CD14-positive monocyte (primary cell): ENCODE results near the gene PRRT4. TPM values are rescaled to one million over a fixed set of nuclear protein-coding genes. Genes with fewer than 3 reads are reported as not detected.

Experiments used
- DNase-seq, 3 donors: peaks; one replicate each; pipeline ENCODE4 v3.0.0-alpha.2; 2011 to 2022
- H2AFZ ChIP-seq: 2 replicates; pipeline ENCODE4 v1.6.0; 2012; ENCODE audit warnings: mild to moderate bottlenecking, low read depth, low read length, inconsistent platforms; ENCODE audit not compliant: insufficient read depth, poor library complexity, severe bottlenecking
- H3K27ac ChIP-seq, 2 donors: 1 replicate in 1 of 2; 2 replicates in 1 of 2; pipeline ENCODE4 v1.5.1; 2012 to 2013; ENCODE audit warnings: low read length in 2 of 2, control low read depth in 1 of 2, inconsistent platforms in 1 of 2, low read depth in 1 of 2, mild to moderate bottlenecking in 1 of 2
- H3K27me3 ChIP-seq, 2 donors: one replicate each; pipeline versions ENCODE4 v1.6.0 to v1.6.1; 2011 to 2013; ENCODE audit warnings: low read length in 2 of 2; ENCODE audit not compliant: control insufficient read depth in 2 of 2, insufficient read depth in 2 of 2
- H3K36me3 ChIP-seq, 2 donors: replicated peaks in 1 of 2; 1 replicate in 1 of 2; 2 replicates in 1 of 2; pipeline versions ENCODE4 v1.5.1 to v1.6.1; 2012 to 2013; ENCODE audit warnings: low read length in 2 of 2, control low read depth in 1 of 2, inconsistent platforms in 1 of 2, mild to moderate bottlenecking in 1 of 2; ENCODE audit not compliant: insufficient read depth in 2 of 2, control insufficient read depth in 1 of 2
- H3K4me1 ChIP-seq, 2 donors: 1 replicate in 1 of 2; 2 replicates in 1 of 2; pipeline versions ENCODE4 v1.5.1 to v1.6.1; 2012 to 2013; ENCODE audit warnings: low read length in 2 of 2, control low read depth in 1 of 2, inconsistent platforms in 1 of 2, mild to moderate bottlenecking in 1 of 2, moderate library complexity in 1 of 2; ENCODE audit not compliant: insufficient read depth in 2 of 2, control insufficient read depth in 1 of 2
- H3K4me2 ChIP-seq: replicated peaks from 2 replicates; pipeline ENCODE3; 2012; ENCODE audit warnings: low read length, moderate library complexity, mild to moderate bottlenecking; ENCODE audit not compliant: poor library complexity, severe bottlenecking; ENCODE audit errors: extremely low read depth
- H3K4me3 ChIP-seq, 3 experiments: fragments of 200-600 bp in 1 of 3; sonication (generic) in 1 of 3; replicated peaks in 1 of 3; 1 replicate in 2 of 3; 2 replicates in 1 of 3; pipeline ENCODE4 v1.5.1; 2011 to 2013; ENCODE audit warnings: low read length in 3 of 3, mild to moderate bottlenecking in 3 of 3, control low read depth in 2 of 3, low read depth in 2 of 3, inconsistent platforms in 1 of 3, moderate library complexity in 1 of 3
- H3K79me2 ChIP-seq: 2 replicates; pipeline ENCODE4 v1.6.0; 2012; ENCODE audit warnings: mild to moderate bottlenecking, control low read depth, inconsistent platforms, low read length, moderate library complexity; ENCODE audit not compliant: insufficient read depth
- H3K9ac ChIP-seq: 2 replicates; pipeline ENCODE4 v1.6.0; 2017; ENCODE audit warnings: low read length, mild to moderate bottlenecking; ENCODE audit not compliant: insufficient read depth, poor library complexity, severe bottlenecking
- H3K9me3 ChIP-seq, 2 donors: replicated peaks in 1 of 2; 1 replicate in 1 of 2; 2 replicates in 1 of 2; pipeline versions ENCODE4 v1.5.1 to v1.6.1; 2012 to 2013; ENCODE audit warnings: low read length in 2 of 2, control low read depth in 1 of 2; ENCODE audit not compliant: control insufficient read depth in 1 of 2, insufficient read depth in 1 of 2
- H4K20me1 ChIP-seq: 2 replicates; pipeline ENCODE4 v1.6.0; 2012; ENCODE audit warnings: mild to moderate bottlenecking, low read length, control low read depth, moderate library complexity; ENCODE audit not compliant: insufficient read depth
- H3K27ac Mint-ChIP-seq, 7 donors: one replicate each; pipeline ENCODE4 v1.8.0; 2020; ENCODE audit warnings: mild to moderate bottlenecking in 7 of 7, mixed read lengths in 7 of 7, moderate library complexity in 6 of 7, inconsistent platforms in 2 of 7
- H3K27me3 Mint-ChIP-seq, 3 donors: one replicate each; pipeline ENCODE4 v1.8.0; 2021 to 2022; ENCODE audit warnings: low read depth in 3 of 3, mild to moderate bottlenecking in 3 of 3, mixed read lengths in 3 of 3, moderate library complexity in 3 of 3, inconsistent platforms in 1 of 3
- H3K36me3 Mint-ChIP-seq, 2 donors: one replicate each; pipeline ENCODE4 v1.8.0; 2020; ENCODE audit warnings: mixed read lengths in 2 of 2, inconsistent platforms in 1 of 2, mild to moderate bottlenecking in 1 of 2
- H3K4me1 Mint-ChIP-seq: one replicate; pipeline ENCODE4 v1.8.0; 2020; ENCODE audit warnings: mild to moderate bottlenecking, mixed read lengths
- H3K4me3 Mint-ChIP-seq, 2 donors: one replicate each; pipeline ENCODE4 v1.8.0; 2020; ENCODE audit warnings: mild to moderate bottlenecking in 2 of 2, mixed read lengths in 2 of 2, moderate library complexity in 1 of 2
- H3K9me3 Mint-ChIP-seq, 7 donors: one replicate each; pipeline ENCODE4 v1.8.0; 2020 to 2022; ENCODE audit warnings: mixed read lengths in 7 of 7, mild to moderate bottlenecking in 6 of 7, moderate library complexity in 6 of 7, inconsistent platforms in 2 of 7
- WGBS: methylation state at CpG from one replicate; pipeline ENCODE4 v1.1.5; 2013; ENCODE audit warnings: missing lambda C conversion rate; ENCODE audit not compliant: insufficient coverage; 5-methylcytosine and 5-hydroxymethylcytosine counted together
- intact Hi-C, 2 donors: fragments of 100-400 bp; cut with micrococcal nuclease; formaldehyde crosslinking; loops; one replicate each; pipeline versions ENCODE4 v1.15.0 to v1.15.1; 2023
- polyA plus RNA-seq, 3 donors: library from polyadenylated mRNA; depleted of rRNA in 1 of 3; unstranded in 2 of 3; stranded (reverse) in 1 of 3; fragments of 300-500 nt in 2 of 3; fragments of >200 nt in 1 of 3; fragmentation: Illumina TruSeq in 2 of 3; gene quantifications; 1 replicate in 2 of 3; 2 replicates in 1 of 3; pipeline ENCODE4 v1.2.3, GENCODE V29; 2012 to 2021
- TF ChIP-seq, protein P1 (sequence below): fragments of 200-600 bp; IDR thresholded peaks from one replicate; pipeline ENCODE4 v1.8.0; 2022; ENCODE audit warnings: antibody characterized with exemption, mild to moderate bottlenecking

Gene PRRT4
- polyA plus RNA-seq, 3 donors = 1.1 TPM; not detected in 2

DNA sequence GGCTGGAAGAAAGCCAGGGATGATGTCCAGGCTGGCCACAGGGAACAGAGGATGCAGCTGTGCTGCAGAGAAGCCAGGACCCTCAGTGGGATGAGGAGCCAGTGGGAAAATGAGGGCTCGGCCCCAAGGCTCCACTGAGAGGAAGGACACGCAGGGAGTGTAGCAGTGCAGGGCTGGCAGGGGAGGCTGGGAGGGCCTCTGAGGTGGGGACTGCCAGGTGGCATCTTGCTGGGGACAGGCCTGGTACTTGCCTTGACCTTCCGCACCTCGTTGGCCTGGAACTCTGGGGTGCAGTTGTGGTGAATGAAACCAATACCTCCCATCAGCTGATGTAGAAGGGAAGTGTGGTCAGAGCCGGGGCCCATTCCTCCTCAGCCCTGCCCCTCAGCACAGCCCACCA lies 39.1 kb upstream of the PRRT4 start:
- Histone ChIP-seq H3K36me3 (peaks cover 76 to 92% of the 10 kb centered on the region in 2 donors), H3K4me2 (no peak overlapping the region), H3K9ac (no peak overlapping the region), H3K4me1 (peaks cover 20 to 21% of the 10 kb centered on the region in 2 donors), H3K4me3 (no peak overlapping the region), H3K9me3 (no peaks in the 10 kb centered on the region), H4K20me1 (peaks cover 96% of the 10 kb centered on the region), H2AFZ (no peak overlapping the region), H3K27me3 (no peaks in the 10 kb centered on the region), H3K79me2 (peaks cover 36% of the 10 kb centered on the region), H3K27ac (no peak overlapping the region)
- DNase-seq = no peak
- Mint-ChIP-seq H3K27me3 (peaks cover 0 to 1% (median 0%) of the 10 kb centered on the region in 3 donors), H3K9me3 (no peaks in the 10 kb centered on the region), H3K4me1 (peaks cover 19% of the 10 kb centered on the region), H3K36me3 (peaks cover 73 to 87% of the 10 kb centered on the region in 2 donors), H3K27ac (peak overlapping the region in 2 of 7 donors; percentile 32 to 65), H3K4me3 (no peak overlapping the region)
- TF ChIP-seq, protein P1, sequence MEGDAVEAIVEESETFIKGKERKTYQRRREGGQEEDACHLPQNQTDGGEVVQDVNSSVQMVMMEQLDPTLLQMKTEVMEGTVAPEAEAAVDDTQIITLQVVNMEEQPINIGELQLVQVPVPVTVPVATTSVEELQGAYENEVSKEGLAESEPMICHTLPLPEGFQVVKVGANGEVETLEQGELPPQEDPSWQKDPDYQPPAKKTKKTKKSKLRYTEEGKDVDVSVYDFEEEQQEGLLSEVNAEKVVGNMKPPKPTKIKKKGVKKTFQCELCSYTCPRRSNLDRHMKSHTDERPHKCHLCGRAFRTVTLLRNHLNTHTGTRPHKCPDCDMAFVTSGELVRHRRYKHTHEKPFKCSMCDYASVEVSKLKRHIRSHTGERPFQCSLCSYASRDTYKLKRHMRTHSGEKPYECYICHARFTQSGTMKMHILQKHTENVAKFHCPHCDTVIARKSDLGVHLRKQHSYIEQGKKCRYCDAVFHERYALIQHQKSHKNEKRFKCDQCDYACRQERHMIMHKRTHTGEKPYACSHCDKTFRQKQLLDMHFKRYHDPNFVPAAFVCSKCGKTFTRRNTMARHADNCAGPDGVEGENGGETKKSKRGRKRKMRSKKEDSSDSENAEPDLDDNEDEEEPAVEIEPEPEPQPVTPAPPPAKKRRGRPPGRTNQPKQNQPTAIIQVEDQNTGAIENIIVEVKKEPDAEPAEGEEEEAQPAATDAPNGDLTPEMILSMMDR = no peak
- WGBS = 100% methylated on average over 2 of the region's 5 CpGs
- intact Hi-C loops = loop anchor here (10.0 kb wide), 1 partner anchor 54 kb away; the partner anchor contains the start of gene HILPDA (in 2 of the 2)

DNA sequence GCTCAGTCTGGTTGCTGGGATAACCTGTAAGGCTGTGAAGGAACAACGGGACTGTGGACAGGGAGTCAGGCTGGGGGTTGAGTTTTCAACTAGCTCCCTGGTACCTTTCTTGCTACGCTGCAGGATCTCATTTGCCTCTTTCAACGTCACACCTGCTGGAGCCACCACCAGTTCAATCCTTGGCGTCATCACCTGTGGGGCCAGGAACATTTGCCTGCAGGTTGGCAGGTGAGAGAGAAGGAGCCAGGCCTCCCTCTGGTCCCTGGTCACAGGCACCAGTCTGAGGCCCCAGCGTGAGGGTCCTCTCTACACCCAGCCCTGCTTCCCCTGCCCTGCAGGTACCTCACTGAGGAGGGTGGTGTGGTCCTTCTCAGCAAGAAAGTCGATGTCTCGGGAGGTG lies 38.5 kb upstream of the PRRT4 start:
- no peak overlapping the region for H3K4me2 ChIP-seq
- no peak overlapping the region for H3K4me3 Mint-ChIP-seq
- peaks cover 78 to 93% of the 10 kb centered on the region in 2 donors for H3K36me3 Mint-ChIP-seq
- intact Hi-C loops = loop anchor here (10.0 kb wide), 1 partner anchor 55 kb away; the partner anchor contains the start of gene HILPDA (in 2 of the 2)
- H3K9me3 ChIP-seq = no peaks in the 10 kb centered on the region
- H3K27ac ChIP-seq = peak overlapping the region in 1 of 2 donors; percentile 14
- no peak for DNase-seq
- no peaks in the 10 kb centered on the region for H3K27me3 ChIP-seq
- peaks cover 30% of the 10 kb centered on the region for H3K79me2 ChIP-seq
- TF ChIP-seq, protein P1 = no peak
- 100% methylated on average over 2 of the region's 7 CpGs for WGBS
- H3K4me3 ChIP-seq = no peak overlapping the region
- H3K36me3 ChIP-seq = peaks cover 82 to 98% of the 10 kb centered on the region in 2 donors
- peaks cover 16% of the 10 kb centered on the region in 2 donors for H3K4me1 ChIP-seq
- H3K9ac ChIP-seq = no peak overlapping the region
- no peaks in the 10 kb centered on the region for H3K9me3 Mint-ChIP-seq
- peaks cover 17% of the 10 kb centered on the region for H3K4me1 Mint-ChIP-seq
- no peak overlapping the region for H2AFZ ChIP-seq
- H3K27me3 Mint-ChIP-seq = peaks cover 0 to 1% (median 0%) of the 10 kb centered on the region in 3 donors
- H4K20me1 ChIP-seq = peaks cover 96% of the 10 kb centered on the region
- H3K27ac Mint-ChIP-seq = no peak overlapping the region
